WERI-Rb-1 (cell line): ENCODE data around the gene LRP1-AS.
A peak's percentile ranks its signal among the peaks of the same experiment; 100 is the strongest.

Experiments
- DNase-seq: peaks from one replicate; pipeline ENCODE4 v3.0.0-alpha.2; 2020
- H3K27ac ChIP-seq: fragments of 250-450 bp; sonication (Bioruptor Pico); 2 replicates; pipeline ENCODE4 v1.5.1; 2020; ENCODE audit warnings: mild to moderate bottlenecking, moderate library complexity
- H3K27me3 ChIP-seq: fragments of 250-450 bp; sonication (Bioruptor Pico); 2 replicates; pipeline ENCODE4 v1.5.1; 2021; ENCODE audit warnings: mild to moderate bottlenecking, low read depth, moderate library complexity; ENCODE audit not compliant: insufficient read depth, severe bottlenecking
- H3K36me3 ChIP-seq: fragments of 250-450 bp; sonication (Bioruptor Pico); 2 replicates; pipeline ENCODE4 v1.5.1; 2020; ENCODE audit warnings: mild to moderate bottlenecking, moderate library complexity
- H3K4me3 ChIP-seq: 2 replicates; pipeline ENCODE4 v1.5.1; 2011; ENCODE audit warnings: low read depth, mild to moderate bottlenecking, control low read depth, low read length
- H3K9me3 ChIP-seq: fragments of 250-450 bp; sonication (Bioruptor Pico); 2 replicates; pipeline ENCODE4 v1.5.1; 2021; ENCODE audit warnings: mild to moderate bottlenecking, moderate library complexity; ENCODE audit not compliant: severe bottlenecking
- TF ChIP-seq, protein P1 (sequence below): IDR thresholded peaks from 2 replicates; pipeline ENCODE4 v1.5.1; 2011; ENCODE audit warnings: low read depth, mild to moderate bottlenecking, control low read depth, inconsistent platforms, low read length

Gene LRP1-AS

DNA sequence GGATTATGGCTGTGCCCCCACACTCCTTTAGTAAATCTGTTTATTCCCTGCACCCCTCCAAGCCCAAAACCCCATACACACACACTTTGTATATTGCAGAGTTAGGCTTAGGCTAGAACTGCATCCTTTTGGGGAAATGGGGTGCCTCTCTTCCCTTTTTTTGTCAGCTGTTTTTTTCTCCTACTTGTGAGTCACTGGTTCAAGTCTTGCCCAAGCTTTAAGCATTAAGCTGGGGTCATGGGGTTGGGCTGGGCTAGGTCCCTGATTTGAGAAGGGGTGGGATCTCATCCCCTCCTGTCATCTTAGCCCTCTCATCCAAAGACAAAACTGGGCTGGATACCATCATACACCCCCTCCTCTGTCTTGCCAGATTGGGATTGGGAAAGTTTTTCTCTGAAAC is 17.5 kb downstream of the LRP1-AS start:
- DNase-seq = no peak
- no peaks in the 10 kb centered on the region for H3K9me3 ChIP-seq
- TF ChIP-seq, protein P1, sequence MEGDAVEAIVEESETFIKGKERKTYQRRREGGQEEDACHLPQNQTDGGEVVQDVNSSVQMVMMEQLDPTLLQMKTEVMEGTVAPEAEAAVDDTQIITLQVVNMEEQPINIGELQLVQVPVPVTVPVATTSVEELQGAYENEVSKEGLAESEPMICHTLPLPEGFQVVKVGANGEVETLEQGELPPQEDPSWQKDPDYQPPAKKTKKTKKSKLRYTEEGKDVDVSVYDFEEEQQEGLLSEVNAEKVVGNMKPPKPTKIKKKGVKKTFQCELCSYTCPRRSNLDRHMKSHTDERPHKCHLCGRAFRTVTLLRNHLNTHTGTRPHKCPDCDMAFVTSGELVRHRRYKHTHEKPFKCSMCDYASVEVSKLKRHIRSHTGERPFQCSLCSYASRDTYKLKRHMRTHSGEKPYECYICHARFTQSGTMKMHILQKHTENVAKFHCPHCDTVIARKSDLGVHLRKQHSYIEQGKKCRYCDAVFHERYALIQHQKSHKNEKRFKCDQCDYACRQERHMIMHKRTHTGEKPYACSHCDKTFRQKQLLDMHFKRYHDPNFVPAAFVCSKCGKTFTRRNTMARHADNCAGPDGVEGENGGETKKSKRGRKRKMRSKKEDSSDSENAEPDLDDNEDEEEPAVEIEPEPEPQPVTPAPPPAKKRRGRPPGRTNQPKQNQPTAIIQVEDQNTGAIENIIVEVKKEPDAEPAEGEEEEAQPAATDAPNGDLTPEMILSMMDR = no peak
- H3K36me3 ChIP-seq = no peaks in the 10 kb centered on the region
- no peaks in the 10 kb centered on the region for H3K27me3 ChIP-seq
- H3K4me3 ChIP-seq = no peak overlapping the region
- no peak overlapping the region for H3K27ac ChIP-seq

- DNase-seq = no peak
- Histone ChIP-seq H3K27ac (no peak overlapping the region), H3K9me3 (no peaks in the 10 kb centered on the region), H3K4me3 (peak overlapping the region; percentile 66), H3K36me3 (no peaks in the 10 kb centered on the region), H3K27me3 (no peaks in the 10 kb centered on the region)
- TF ChIP-seq, protein P1 = no peak
Observed at GRCh38 chr12:57129321-57129842, 18.0 kb downstream of the LRP1-AS start.

DNA sequence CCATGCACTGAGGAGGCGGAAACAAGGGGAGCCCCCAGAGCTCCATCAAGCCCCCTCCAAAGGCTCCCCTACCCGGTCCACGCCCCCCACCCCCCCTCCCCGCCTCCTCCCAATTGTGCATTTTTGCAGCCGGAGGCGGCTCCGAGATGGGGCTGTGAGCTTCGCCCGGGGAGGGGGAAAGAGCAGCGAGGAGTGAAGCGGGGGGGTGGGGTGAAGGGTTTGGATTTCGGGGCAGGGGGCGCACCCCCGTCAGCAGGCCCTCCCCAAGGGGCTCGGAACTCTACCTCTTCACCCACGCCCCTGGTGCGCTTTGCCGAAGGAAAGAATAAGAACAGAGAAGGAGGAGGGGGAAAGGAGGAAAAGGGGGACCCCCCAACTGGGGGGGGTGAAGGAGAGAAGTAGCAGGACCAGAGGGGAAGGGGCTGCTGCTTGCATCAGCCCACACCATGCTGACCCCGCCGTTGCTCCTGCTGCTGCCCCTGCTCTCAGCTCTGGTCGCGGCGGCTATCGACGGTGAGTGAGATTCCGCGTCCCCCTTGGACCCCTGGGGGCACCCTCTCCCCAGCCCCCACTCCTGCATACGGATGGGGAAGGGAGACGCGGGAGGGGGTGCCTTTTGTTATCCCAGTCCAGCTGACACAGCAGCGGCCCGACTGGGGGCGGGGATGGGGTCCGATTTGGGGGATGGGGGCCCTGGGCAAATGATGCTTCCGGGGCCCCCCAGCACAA is 18.7 kb downstream of the LRP1-AS start:
- peak; percentile 19 for DNase-seq
- Histone ChIP-seq H3K27me3 (no peaks in the 10 kb centered on the region), H3K27ac (no peak overlapping the region), H3K9me3 (no peaks in the 10 kb centered on the region), H3K4me3 (peak overlapping the region; percentile 66), H3K36me3 (no peaks in the 10 kb centered on the region)
- TF ChIP-seq, protein P1 = no peak

DNA sequence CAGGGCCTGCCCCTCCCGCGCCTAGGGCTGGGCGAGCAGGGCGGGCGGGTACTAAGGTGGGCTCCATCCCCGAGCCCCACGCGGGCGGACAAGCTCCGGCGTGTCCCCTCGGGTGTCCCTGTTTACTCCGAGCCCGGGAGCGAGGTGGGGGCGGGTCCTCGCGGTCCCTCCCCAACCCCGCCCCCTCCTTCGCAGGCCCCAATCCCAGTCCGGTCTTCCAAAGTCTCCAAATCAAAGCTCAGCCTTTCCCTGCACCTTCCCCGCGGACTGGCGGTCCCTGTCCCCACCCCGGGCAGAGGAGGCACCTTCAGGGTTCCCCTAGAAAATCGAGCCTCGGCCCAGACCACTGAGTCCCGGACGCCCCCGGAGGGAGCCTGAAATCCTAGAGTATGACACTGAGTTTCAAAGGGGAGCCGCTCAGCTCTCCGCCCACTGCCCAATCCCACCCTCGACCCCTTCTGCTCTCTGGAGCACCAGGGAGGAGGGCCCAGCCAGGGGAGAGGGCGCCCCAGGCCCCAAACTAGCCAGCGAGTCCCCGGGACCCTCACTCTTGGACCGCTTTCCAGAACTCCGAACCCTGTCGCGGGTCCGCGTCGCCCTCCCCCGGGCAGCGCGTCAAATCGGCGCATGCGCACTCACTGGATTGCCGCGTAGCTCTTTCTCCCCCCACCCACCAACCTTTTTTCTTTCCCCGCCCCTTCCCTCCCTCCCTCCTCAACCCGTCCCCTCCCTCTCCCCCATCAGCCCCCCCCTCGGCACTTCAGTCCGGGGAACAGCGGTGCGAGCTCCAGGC is 19.5 kb downstream of the LRP1-AS start, which contains the start of gene LRP1:
TSS of gene LRP1 (plus strand) at position 758 of the 793 bp plus-strand sequence. CDS start 482 bp downstream, outside the sequence.
- H3K9me3 ChIP-seq = no peaks in the 10 kb centered on the region
- H3K4me3 ChIP-seq = peak within 1 kb of the TSS; percentile 66
- H3K27ac ChIP-seq = peak within 1 kb of the TSS; percentile 70
- TF ChIP-seq, protein P1 = no peak
- H3K36me3 ChIP-seq = no peaks in the 10 kb centered on the region
- peak; percentile 84 for DNase-seq
- no peaks in the 10 kb centered on the region for H3K27me3 ChIP-seq

DNA sequence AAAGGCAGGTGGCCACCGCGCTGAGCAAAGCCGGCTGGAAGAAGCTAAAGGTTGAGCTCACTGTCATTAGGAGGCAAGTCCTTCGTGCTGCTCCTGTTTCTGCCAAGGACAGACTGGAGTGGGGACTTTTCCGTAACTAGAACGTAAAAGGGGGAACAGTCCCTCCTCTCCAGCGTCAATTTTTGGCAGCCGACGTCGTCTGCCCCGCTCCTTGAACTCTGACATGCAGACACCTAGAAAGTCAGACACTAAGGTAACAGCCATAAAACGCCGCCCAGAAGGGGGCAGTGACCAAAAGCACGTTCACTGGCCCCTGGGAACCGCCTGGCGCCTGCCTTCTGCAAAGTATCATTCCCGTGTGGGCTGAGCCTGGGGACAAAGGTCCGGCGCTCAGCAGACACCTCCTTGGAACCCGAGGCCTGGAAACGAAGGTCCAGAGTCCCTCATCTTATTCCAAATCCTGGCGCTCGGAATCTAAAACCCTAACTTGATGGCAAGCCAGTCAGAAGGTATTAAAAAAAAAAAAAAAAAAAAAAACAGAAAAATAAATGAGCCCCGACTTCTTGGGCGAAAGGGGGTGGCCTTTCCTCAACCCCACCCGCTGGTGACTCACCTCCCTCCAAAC is 20.2 kb downstream of the LRP1-AS start:
- DNase-seq = peak; percentile 85
- TF ChIP-seq, protein P1 = peak; percentile 34; the same call in 1 of the 2 replicates
- H3K4me3 ChIP-seq = peak overlapping the region; percentile 66
- no peaks in the 10 kb centered on the region for H3K27me3 ChIP-seq
- peak overlapping the region; percentile 70 for H3K27ac ChIP-seq
- H3K9me3 ChIP-seq = no peaks in the 10 kb centered on the region
- no peaks in the 10 kb centered on the region for H3K36me3 ChIP-seq
